ENCODE measurements around the gene ZRANB3.
A peak's percentile ranks its signal among the peaks of the same experiment; 100 is the strongest.

Gene ZRANB3

DNA sequence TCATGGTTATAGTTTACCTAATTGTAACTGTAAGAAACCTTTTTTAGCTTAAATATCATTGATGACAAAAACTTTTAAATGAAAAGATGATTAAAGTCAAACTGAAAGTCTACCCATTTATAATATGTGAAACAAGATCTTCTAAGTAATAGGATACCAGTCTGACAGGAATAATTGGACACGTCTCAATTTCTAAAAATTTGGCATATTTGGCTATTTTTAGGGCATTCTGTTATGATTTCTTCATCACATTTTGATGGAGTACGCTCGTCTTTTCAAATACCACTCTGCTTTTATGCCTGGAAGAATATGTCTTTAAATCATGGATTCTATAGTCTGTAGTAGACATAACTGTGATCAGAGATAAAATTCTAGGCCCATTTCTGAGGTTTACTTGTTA lies 1.6 kb upstream of the ZRANB3 start:
- Histone ChIP-seq H3K27ac (no peak overlapping the region), H3K4me1 (ENCODE audit: control insufficient read depth in 1 of 2, insufficient read depth in 1 of 2, low read depth in 1 of 2, low read length in 1 of 2) (peaks cover 20 to 23% of the 10 kb centered on the region in 2 experiments), H3K4me3 (ENCODE audit: low read depth in 1 of 2, low read length in 1 of 2) (no peak overlapping the region), H3K36me3 (no peaks in the 10 kb centered on the region), H3K9me3 (no peaks in the 10 kb centered on the region), H3K27me3 (no peaks in the 10 kb centered on the region)
- TF ChIP-seq, protein P1, sequence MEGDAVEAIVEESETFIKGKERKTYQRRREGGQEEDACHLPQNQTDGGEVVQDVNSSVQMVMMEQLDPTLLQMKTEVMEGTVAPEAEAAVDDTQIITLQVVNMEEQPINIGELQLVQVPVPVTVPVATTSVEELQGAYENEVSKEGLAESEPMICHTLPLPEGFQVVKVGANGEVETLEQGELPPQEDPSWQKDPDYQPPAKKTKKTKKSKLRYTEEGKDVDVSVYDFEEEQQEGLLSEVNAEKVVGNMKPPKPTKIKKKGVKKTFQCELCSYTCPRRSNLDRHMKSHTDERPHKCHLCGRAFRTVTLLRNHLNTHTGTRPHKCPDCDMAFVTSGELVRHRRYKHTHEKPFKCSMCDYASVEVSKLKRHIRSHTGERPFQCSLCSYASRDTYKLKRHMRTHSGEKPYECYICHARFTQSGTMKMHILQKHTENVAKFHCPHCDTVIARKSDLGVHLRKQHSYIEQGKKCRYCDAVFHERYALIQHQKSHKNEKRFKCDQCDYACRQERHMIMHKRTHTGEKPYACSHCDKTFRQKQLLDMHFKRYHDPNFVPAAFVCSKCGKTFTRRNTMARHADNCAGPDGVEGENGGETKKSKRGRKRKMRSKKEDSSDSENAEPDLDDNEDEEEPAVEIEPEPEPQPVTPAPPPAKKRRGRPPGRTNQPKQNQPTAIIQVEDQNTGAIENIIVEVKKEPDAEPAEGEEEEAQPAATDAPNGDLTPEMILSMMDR (IDR thresholded peaks at IDR 0.05), result no peak

DNA sequence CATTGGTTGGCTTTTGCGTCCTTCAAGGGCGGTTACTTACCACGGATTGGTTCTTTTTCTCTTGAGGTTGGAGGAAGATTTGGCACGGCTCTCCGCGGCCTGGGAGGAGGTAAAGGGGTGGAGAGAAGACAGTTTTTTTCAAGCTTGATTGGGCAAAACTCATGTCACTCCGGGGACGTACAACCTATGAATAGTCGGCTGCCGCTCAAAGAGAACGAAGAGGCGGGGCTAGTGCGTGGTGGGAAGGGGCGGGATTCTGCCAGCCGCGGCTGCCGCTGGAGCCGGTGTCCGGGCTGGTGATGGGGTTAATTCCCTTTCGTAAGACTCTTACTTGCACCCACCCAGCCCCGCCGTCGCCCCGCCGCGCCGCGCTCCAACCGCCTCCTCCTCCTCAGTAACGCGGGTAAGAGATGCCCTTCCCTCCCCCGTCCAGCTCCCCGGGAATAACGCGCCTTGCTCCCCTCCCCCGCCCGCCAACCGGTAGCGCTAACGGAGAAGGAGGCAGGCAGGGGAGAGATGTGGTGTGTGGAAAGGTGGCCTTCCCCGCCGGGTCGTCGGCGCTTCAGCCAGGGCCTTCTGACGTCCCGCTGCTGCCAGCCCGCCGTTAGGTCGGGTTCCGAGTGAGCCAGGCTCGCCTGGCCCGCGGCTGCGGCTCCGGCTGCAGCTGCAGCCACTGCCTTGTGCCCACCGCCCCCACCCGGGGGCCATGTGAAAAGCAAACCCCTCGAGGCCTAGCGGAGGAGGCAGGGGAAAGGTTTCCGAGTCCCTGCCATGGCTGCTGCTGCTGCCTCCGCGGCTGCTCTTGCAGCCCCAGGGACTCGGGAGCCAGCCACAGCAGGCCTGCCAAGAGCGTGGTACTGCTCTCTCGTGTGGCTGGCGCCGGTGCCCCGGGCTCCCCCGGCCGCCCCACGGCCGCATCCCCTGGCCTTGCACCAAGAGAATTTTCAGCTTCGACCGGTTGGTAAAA lies 496 bp upstream of the ZRANB3 start, which contains the start of gene R3HDM1:
TSS of gene R3HDM1 (plus strand) at position 254 of the 967 bp plus-strand sequence. CDS start 73,362 bp downstream, outside the sequence.
- H3K4me1 ChIP-seq (ENCODE audit: control insufficient read depth in 1 of 2, insufficient read depth in 1 of 2, low read depth in 1 of 2, low read length in 1 of 2), result peaks cover 23% of the 10 kb centered on the region in 2 experiments
- H3K9me3 ChIP-seq, result no peaks in the 10 kb centered on the region
- H3K4me3 ChIP-seq (ENCODE audit: low read depth in 1 of 2, low read length in 1 of 2), result peak within 1 kb of the TSS; percentile 78 to 90
- peak within 1 kb of the TSS; percentile 88 for H3K27ac ChIP-seq
- TF ChIP-seq, protein P1 (IDR thresholded peaks at IDR 0.05), result no peak
- no peaks in the 10 kb centered on the region for H3K27me3 ChIP-seq
- no peaks in the 10 kb centered on the region for H3K36me3 ChIP-seq

DNA sequence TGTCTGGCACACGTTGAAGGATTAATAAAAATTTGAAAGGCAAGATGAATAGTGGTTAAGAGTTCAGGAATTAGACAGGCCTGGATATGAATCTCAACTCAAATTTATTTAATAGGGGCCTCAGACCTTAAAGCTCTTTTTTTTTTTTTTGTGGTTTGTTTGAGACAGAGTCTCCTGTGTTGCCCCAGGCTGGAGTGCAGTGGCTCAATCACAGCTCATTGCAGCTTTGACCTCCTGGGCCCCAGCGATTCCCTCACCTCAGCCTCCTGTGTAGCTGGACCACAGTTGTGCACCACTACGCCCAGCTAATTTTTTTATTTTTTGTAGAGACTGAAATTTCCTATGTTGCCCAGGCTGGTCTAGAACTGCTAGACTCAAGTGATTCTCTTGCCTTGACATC lies 3.0 kb downstream of the ZRANB3 start:
- no peaks in the 10 kb centered on the region for H3K36me3 ChIP-seq
- no peaks in the 10 kb centered on the region for H3K9me3 ChIP-seq
- H3K27me3 ChIP-seq, result no peaks in the 10 kb centered on the region
- TF ChIP-seq, protein P1 (IDR thresholded peaks at IDR 0.05), result no peak
- H3K27ac ChIP-seq, result no peak overlapping the region
- H3K4me3 ChIP-seq (ENCODE audit: low read depth in 1 of 2, low read length in 1 of 2), result no peak overlapping the region
- H3K4me1 ChIP-seq (ENCODE audit: control insufficient read depth in 1 of 2, insufficient read depth in 1 of 2, low read depth in 1 of 2, low read length in 1 of 2), result peaks cover 23% of the 10 kb centered on the region in 2 experiments

DNA sequence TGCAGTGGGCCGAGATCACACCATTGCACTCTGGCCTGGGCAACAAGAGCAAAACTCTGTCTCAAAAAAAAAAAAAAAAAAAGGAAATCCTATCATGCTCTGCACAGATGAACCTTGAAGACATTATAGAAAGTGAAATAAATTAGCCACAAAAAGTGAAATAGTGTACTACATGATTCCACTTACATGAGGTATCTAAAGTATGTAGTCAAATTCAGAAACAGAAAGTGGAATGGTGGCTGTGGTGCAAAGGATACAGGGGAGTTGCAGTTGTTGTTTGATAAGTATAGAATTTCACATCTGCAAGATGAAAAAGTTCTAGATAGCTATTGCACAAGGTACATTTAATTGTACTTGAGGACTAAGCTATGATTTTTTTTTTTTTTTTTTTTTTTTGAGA lies 5.2 kb downstream of the ZRANB3 start:
- TF ChIP-seq, protein P1 (IDR thresholded peaks at IDR 0.05), result no peak
- H3K9me3 ChIP-seq, result no peaks in the 10 kb centered on the region
- H3K4me3 ChIP-seq (ENCODE audit: low read depth in 1 of 2, low read length in 1 of 2), result no peak overlapping the region
- H3K36me3 ChIP-seq, result no peaks in the 10 kb centered on the region
- H3K4me1 ChIP-seq (ENCODE audit: control insufficient read depth in 1 of 2, insufficient read depth in 1 of 2, low read depth in 1 of 2, low read length in 1 of 2), result peaks cover 17% of the 10 kb centered on the region in 2 experiments
- no peak overlapping the region for H3K27ac ChIP-seq
- H3K27me3 ChIP-seq, result no peaks in the 10 kb centered on the region

DNA sequence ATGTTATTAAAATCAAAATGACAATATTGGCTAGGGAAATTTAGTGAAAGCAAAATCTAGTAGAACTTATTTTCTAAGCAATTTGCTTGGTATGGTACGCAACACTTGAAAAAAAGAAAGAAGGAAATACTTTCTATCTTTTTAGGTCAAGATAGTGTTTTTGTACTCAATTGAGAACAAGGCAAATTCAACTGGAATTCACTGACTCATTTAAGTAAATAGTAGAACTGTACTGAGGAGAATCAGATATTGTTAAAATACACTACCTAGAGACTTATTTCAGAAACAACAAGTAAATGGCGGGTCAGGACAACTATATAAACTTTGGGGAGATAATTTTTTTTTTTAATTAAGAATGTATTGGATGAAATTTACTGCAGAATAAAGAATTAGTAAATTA lies 18.9 kb downstream of the ZRANB3 start:
- H3K9me3 ChIP-seq, result no peaks in the 10 kb centered on the region
- no peak overlapping the region for H3K4me3 ChIP-seq (ENCODE audit: low read depth in 1 of 2, low read length in 1 of 2)
- H3K4me1 ChIP-seq (ENCODE audit: control insufficient read depth in 1 of 2, insufficient read depth in 1 of 2, low read depth in 1 of 2, low read length in 1 of 2), result no peaks in the 10 kb centered on the region
- no peaks in the 10 kb centered on the region for H3K27me3 ChIP-seq
- H3K27ac ChIP-seq, result no peak overlapping the region
- TF ChIP-seq, protein P1 (IDR thresholded peaks at IDR 0.05), result no peak
- no peaks in the 10 kb centered on the region for H3K36me3 ChIP-seq
